ENCODE results near the gene AQP7.

DNA sequence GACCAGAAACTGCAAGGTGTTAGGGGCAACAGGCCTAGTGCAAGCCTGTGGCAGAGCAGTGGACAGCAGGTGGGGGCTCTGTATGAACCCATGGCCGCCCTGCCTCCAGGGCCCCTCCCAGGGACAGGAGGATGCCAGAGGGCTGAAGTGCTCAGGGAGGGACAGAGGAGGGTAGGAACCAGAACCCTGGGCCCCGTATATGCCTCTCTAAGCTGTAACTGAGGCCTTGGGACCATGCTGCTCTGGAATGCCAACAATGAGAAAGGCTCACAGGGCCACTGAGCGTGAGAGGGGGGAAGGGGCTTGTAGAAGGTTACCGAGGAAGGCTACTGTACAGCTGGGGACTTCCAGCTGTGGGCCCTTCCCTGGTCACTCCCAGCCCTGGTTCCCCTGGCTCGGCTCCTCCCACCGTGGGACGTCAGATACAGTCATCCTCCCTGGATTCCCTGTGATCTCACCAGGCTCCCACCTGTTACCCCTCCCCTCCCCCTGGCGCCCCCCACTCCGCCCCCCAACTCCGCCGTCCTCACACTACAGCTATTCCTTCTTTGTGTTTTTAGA lies 21.1 kb downstream of the AQP7 start:
- TF ChIP-seq, protein P1, sequence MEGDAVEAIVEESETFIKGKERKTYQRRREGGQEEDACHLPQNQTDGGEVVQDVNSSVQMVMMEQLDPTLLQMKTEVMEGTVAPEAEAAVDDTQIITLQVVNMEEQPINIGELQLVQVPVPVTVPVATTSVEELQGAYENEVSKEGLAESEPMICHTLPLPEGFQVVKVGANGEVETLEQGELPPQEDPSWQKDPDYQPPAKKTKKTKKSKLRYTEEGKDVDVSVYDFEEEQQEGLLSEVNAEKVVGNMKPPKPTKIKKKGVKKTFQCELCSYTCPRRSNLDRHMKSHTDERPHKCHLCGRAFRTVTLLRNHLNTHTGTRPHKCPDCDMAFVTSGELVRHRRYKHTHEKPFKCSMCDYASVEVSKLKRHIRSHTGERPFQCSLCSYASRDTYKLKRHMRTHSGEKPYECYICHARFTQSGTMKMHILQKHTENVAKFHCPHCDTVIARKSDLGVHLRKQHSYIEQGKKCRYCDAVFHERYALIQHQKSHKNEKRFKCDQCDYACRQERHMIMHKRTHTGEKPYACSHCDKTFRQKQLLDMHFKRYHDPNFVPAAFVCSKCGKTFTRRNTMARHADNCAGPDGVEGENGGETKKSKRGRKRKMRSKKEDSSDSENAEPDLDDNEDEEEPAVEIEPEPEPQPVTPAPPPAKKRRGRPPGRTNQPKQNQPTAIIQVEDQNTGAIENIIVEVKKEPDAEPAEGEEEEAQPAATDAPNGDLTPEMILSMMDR (IDR thresholded peaks at IDR 0.05), result no peak
- no peak for TF ChIP-seq POLR2A (IDR thresholded peaks at IDR 0.05)

Measured in heart left ventricle (tissue), 13 donors.